ENCODE data around the gene MVB12B.

The MVB12B gene

GRCh38 chr9:126386776-126387175 lies 60.1 kb downstream of the MVB12B start:
- no peak for DNase-seq (ENCODE audit: low spot score)

GRCh38 chr9:126388964-126389708 lies 62.5 kb downstream of the MVB12B start:
- DNase-seq (ENCODE audit: low spot score) = no peak

GRCh38 chr9:126389992-126390391 lies 63.4 kb downstream of the MVB12B start:
- no peak for DNase-seq (ENCODE audit: low spot score)

GRCh38 chr9:126390923-126391322 lies 64.3 kb downstream of the MVB12B start:
- no peak for DNase-seq (ENCODE audit: low spot score)

- DNase-seq (ENCODE audit: low spot score) = no peak
Observed at GRCh38 chr9:126391713-126392661, 65.4 kb downstream of the MVB12B start.

- no peak for DNase-seq (ENCODE audit: low spot score)
Observed at GRCh38 chr9:126392662-126393371, 66.2 kb downstream of the MVB12B start.

GRCh38 chr9:126393876-126394275 lies 67.2 kb downstream of the MVB12B start:
- DNase-seq (ENCODE audit: low spot score) = no peak

GRCh38 chr9:126394802-126395201 lies 68.2 kb downstream of the MVB12B start:
- DNase-seq (ENCODE audit: low spot score) = no peak

GRCh38 chr9:126395439-126396212 lies 69.0 kb downstream of the MVB12B start:
- peak; percentile 54 for DNase-seq (ENCODE audit: low spot score)

GRCh38 chr9:126397056-126397455 lies 70.4 kb downstream of the MVB12B start:
- no peak for DNase-seq (ENCODE audit: low spot score)

GRCh38 chr9:126398403-126399058 lies 71.9 kb downstream of the MVB12B start:
- DNase-seq (ENCODE audit: low spot score) = peak; percentile 69

GRCh38 chr9:126399251-126399650 lies 72.6 kb downstream of the MVB12B start:
- DNase-seq (ENCODE audit: low spot score) = no peak

- no peak for DNase-seq (ENCODE audit: low spot score)
Observed at GRCh38 chr9:126399789-126400188, 73.2 kb downstream of the MVB12B start.

- DNase-seq (ENCODE audit: low spot score) = no peak
Observed at GRCh38 chr9:126400571-126400970, 73.9 kb downstream of the MVB12B start.

GRCh38 chr9:126401107-126401506 lies 74.5 kb downstream of the MVB12B start:
- no peak for DNase-seq (ENCODE audit: low spot score)

- no peak for DNase-seq (ENCODE audit: low spot score)
Observed at GRCh38 chr9:126401581-126401980, 75.0 kb downstream of the MVB12B start.

- DNase-seq (ENCODE audit: low spot score) = no peak
Observed at GRCh38 chr9:126403397-126403796, 76.8 kb downstream of the MVB12B start.

- DNase-seq (ENCODE audit: low spot score) = no peak
Observed at GRCh38 chr9:126404459-126404858, 77.8 kb downstream of the MVB12B start.

- no peak for DNase-seq (ENCODE audit: low spot score)
Observed at GRCh38 chr9:126406075-126406667, 79.5 kb downstream of the MVB12B start.

GRCh38 chr9:126407114-126407870 lies 80.7 kb downstream of the MVB12B start:
- no peak for DNase-seq (ENCODE audit: low spot score)
